HCT116 (cell line): Measurements from ENCODE around the gene FHL2. TPM values are rescaled to one million over a fixed set of nuclear protein-coding genes. Genes with fewer than 3 reads are reported as not detected.

Experiments used
- ATAC-seq: fragments of 200-7000 bp; cut with Tn5 transposase; 2 replicates; pipeline ENCODE4 v1.9.1; 2020; ENCODE audit warnings: mild to moderate bottlenecking, moderate library complexity
- BruUV-seq: library from RNA; stranded (reverse); fragments of 400-500 nt; replicated peaks from 2 replicates; lab custom pipeline; 2021; lab: Mats Ljungman, UMichigan
- CTCF ChIA-PET: fragments of 300-600 bp; sonication (Branson Sonifier 250); formaldehyde crosslinking; loops from one replicate; lab custom pipeline; 2021; ENCODE audit warnings: antibody characterized with exemption; lab: Charles Lee
- POLR2A ChIA-PET: fragments of 300-600, 350-600 bp; sonication (Branson Sonifier 250); formaldehyde crosslinking; loops from one replicate; lab custom pipeline; 2021; ENCODE audit warnings: antibody characterized with exemption; lab: Charles Lee
- RAD21 ChIA-PET, 2 experiments: fragments of 300-600 bp; sonication (Branson Sonifier 250); formaldehyde crosslinking; loops; one replicate each; lab custom pipeline; 2023; ENCODE audit warnings: low total read pairs in 2 of 2; ENCODE audit not compliant: uncharacterized antibody in 2 of 2, unreplicated experiment in 2 of 2, low non-redundant PET in 1 of 2; lab: Charles Lee
- DNase-seq: peaks from one replicate; pipeline ENCODE4 v3.0.0-alpha.2; 2010; ENCODE audit warnings: low read depth, low spot score
- H2AFZ ChIP-seq: fragments of 200-600 bp; shearing (Covaris generic), sonication (generic); 2 replicates; pipeline ENCODE4 v1.6.1; 2017; ENCODE audit warnings: low read depth, mixed run types, mixed read lengths, antibody characterized with exemption, low read length; ENCODE audit not compliant: poor library complexity, severe bottlenecking
- H3K27ac ChIP-seq: 2 replicates; pipeline ENCODE4 v1.5.1; 2012; ENCODE audit warnings: low read depth, low read length
- H3K27me3 ChIP-seq: fragments of 200-600 bp; sonication (generic); 2 replicates; pipeline ENCODE4 v1.6.1; 2016; ENCODE audit warnings: mixed run types, low read length, mixed read lengths; ENCODE audit not compliant: insufficient read depth
- H3K36me3 ChIP-seq, 2 experiments: fragments of 200-500 bp in 1 of 2; fragments of 200-600 bp in 1 of 2; sonication (Bioruptor generic) in 1 of 2; sonication (generic) in 1 of 2; 2 replicates each; pipeline versions ENCODE4 v1.5.1 to v1.6.1; 2014 to 2016; ENCODE audit warnings: low read length in 2 of 2, inconsistent platforms in 1 of 2, mixed read lengths in 1 of 2, mixed run types in 1 of 2; ENCODE audit not compliant: insufficient read depth in 2 of 2, control insufficient read depth in 1 of 2
- H3K4me1 ChIP-seq, 2 experiments: fragments of 200-600 bp in 1 of 2; sonication (generic) in 1 of 2; 2 replicates each; pipeline versions ENCODE4 v1.5.1 to v1.6.1; 2012 to 2017; ENCODE audit warnings: low read length in 2 of 2, inconsistent platforms in 1 of 2, mild to moderate bottlenecking in 1 of 2, mixed read lengths in 1 of 2, mixed run types in 1 of 2, moderate library complexity in 1 of 2; ENCODE audit not compliant: insufficient read depth in 2 of 2, control insufficient read depth in 1 of 2
- H3K4me2 ChIP-seq: fragments of 200-600 bp; sonication (generic); 2 replicates; pipeline ENCODE4 v1.6.1; 2017; ENCODE audit warnings: mixed run types, low read length, mixed read lengths
- H3K4me3 ChIP-seq, 2 experiments: fragments of 200-600 bp in 1 of 2; sonication (generic) in 1 of 2; replicated peaks in 1 of 2; 2 replicates each; pipeline ENCODE4 v1.5.1; 2011 to 2016; ENCODE audit warnings: low read length in 2 of 2, control low read depth in 1 of 2, low read depth in 1 of 2, mild to moderate bottlenecking in 1 of 2, mixed read lengths in 1 of 2, mixed run types in 1 of 2
- H3K79me2 ChIP-seq: fragments of 200-600 bp; sonication (generic); 2 replicates; pipeline ENCODE4 v1.6.1; 2017; ENCODE audit warnings: mild to moderate bottlenecking, mixed run types, low read length, moderate library complexity, mixed read lengths; ENCODE audit not compliant: insufficient read depth
- H3K9ac ChIP-seq: fragments of 200-600 bp; sonication (generic); 2 replicates; pipeline ENCODE4 v1.6.1; 2016; ENCODE audit warnings: low read length, mixed read lengths
- H3K9me2 ChIP-seq: fragments of 200-600 bp; sonication (generic), shearing (Covaris generic); 2 replicates; pipeline ENCODE4 v1.6.1; 2017; ENCODE audit warnings: mixed run types, mild to moderate bottlenecking, moderate library complexity; ENCODE audit not compliant: insufficient read depth
- H3K9me3 ChIP-seq, 2 experiments: fragments of 200-500 bp in 1 of 2; fragments of 200-600 bp in 1 of 2; sonication (Bioruptor generic) in 1 of 2; sonication (generic) in 1 of 2; 2 replicates each; pipeline ENCODE4 v1.6.1; 2014 to 2017; ENCODE audit warnings: low read length in 2 of 2, mixed read lengths in 2 of 2, inconsistent platforms in 1 of 2, low read depth in 1 of 2, mild to moderate bottlenecking in 1 of 2, mixed run types in 1 of 2, moderate library complexity in 1 of 2; ENCODE audit not compliant: control insufficient read depth in 1 of 2, insufficient read depth in 1 of 2
- H4K20me1 ChIP-seq: fragments of 200-600 bp; sonication (generic), shearing (Covaris generic); 2 replicates; pipeline ENCODE4 v1.6.1; 2017; ENCODE audit warnings: mixed run types, mild to moderate bottlenecking, moderate library complexity; ENCODE audit not compliant: insufficient read depth
- ATF3 ChIP-seq: IDR thresholded peaks from 2 replicates; pipeline ENCODE4 v1.6.1; 2012
- CBX3 ChIP-seq: IDR thresholded peaks from 2 replicates; pipeline ENCODE4 v1.6.1; 2012; ENCODE audit warnings: low read depth
- EGR1 ChIP-seq: IDR thresholded peaks from 2 replicates; pipeline ENCODE4 v1.6.1; 2012; ENCODE audit warnings: low read depth
- ELF1 ChIP-seq: IDR thresholded peaks from 2 replicates; pipeline ENCODE4 v1.6.1; 2012; ENCODE audit warnings: low read depth, borderline replicate concordance
- EZH2 ChIP-seq: fragments of 200-600 bp; sonication (generic); IDR thresholded peaks from 2 replicates; pipeline ENCODE4 v1.6.1; 2017; ENCODE audit warnings: antibody characterized with exemption, mixed run types
- EZH2phosphoT487 ChIP-seq: fragments of 200-600 bp; IDR thresholded peaks from 2 replicates; pipeline ENCODE4 v1.6.1; 2018; ENCODE audit warnings: antibody characterized with exemption, borderline replicate concordance
- FOSL1 ChIP-seq: IDR thresholded peaks from 2 replicates; pipeline ENCODE4 v1.6.1; 2012; ENCODE audit warnings: low read depth
- MAX ChIP-seq: IDR thresholded peaks from 2 replicates; pipeline ENCODE4 v1.6.1; 2012
- RAD21 ChIP-seq: IDR thresholded peaks from 2 replicates; pipeline ENCODE4 v1.6.1; 2012; ENCODE audit warnings: low read depth, mild to moderate bottlenecking
- SIN3A ChIP-seq: IDR thresholded peaks from 2 replicates; pipeline ENCODE4 v1.6.1; 2012; ENCODE audit warnings: low read depth
- YY1 ChIP-seq: IDR thresholded peaks from 2 replicates; pipeline ENCODE4 v1.6.1; 2011; ENCODE audit warnings: low read length, low read depth, moderate library complexity, mild to moderate bottlenecking; ENCODE audit not compliant: insufficient replicate concordance; ENCODE audit errors: extremely low read depth
- ZBTB33 ChIP-seq: IDR thresholded peaks from 2 replicates; pipeline ENCODE4 v1.6.1; 2011; ENCODE audit warnings: mild to moderate bottlenecking, low read length, moderate library complexity; ENCODE audit not compliant: insufficient replicate concordance; ENCODE audit errors: extremely low read depth
- ZNF274 ChIP-seq: fragments of 200-500 bp; sonication (Bioruptor generic); IDR thresholded peaks from 2 replicates; pipeline ENCODE4 v1.6.1; 2014; ENCODE audit warnings: mild to moderate bottlenecking, low read depth, low read length, inconsistent platforms
- intact Hi-C: fragments of 100-400 bp; cut with micrococcal nuclease; formaldehyde crosslinking; loops from 2 replicates; pipeline ENCODE4 v1.10.0; 2022
- total RNA-seq: library from RNA; stranded (reverse); gene quantifications from one replicate; pipeline ENCODE4 v1.2.1, GENCODE V29; 2021; ENCODE audit not compliant: unreplicated experiment

The FHL2 gene
- total RNA-seq, 1 experiment from 2014 or later, result 86.6 TPM

GRCh38 chr2:105324732-105325131, 74.1 kb downstream of the FHL2 start:
- H3K9ac ChIP-seq, result no peak overlapping the region
- no peaks in the 10 kb centered on the region for H3K9me2 ChIP-seq
- no peaks in the 10 kb centered on the region for H3K9me3 ChIP-seq
- H3K27ac ChIP-seq, result no peak overlapping the region
- no TSS peak for BruUV-seq
- ChIA-PET RAD21 (no interaction called here), CTCF (no interaction called here), POLR2A (no interaction called here)
- peaks cover 12 to 13% of the 10 kb centered on the region in 2 experiments for H3K4me1 ChIP-seq
- peaks cover 86% of the 10 kb centered on the region for H3K79me2 ChIP-seq
- TF ChIP-seq RAD21, result no peak
- no peak for TF ChIP-seq SIN3A
- no peak for TF ChIP-seq MAX
- TF ChIP-seq ATF3, result no peak
- no peak for TF ChIP-seq CBX3
- TF ChIP-seq ZNF274, result no peak
- no peak for TF ChIP-seq ZBTB33
- no peak for TF ChIP-seq EGR1
- no peak for TF ChIP-seq ELF1
- no peak for TF ChIP-seq EZH2phosphoT487
- TF ChIP-seq EZH2, result no peak
- TF ChIP-seq YY1, result no peak
- TF ChIP-seq FOSL1, result no peak
- DNase-seq (no peak), ATAC-seq (no peak)
- no peaks in the 10 kb centered on the region for H3K27me3 ChIP-seq
- no peaks in the 10 kb centered on the region for H4K20me1 ChIP-seq
- no peak overlapping the region for H2AFZ ChIP-seq
- H3K36me3 ChIP-seq, result no peaks in the 10 kb centered on the region
- no peak overlapping the region for H3K4me3 ChIP-seq
- no peak overlapping the region for H3K4me2 ChIP-seq
- intact Hi-C loops, result no loop called here
